Measurements from ENCODE around the gene INPP5J.

GRCh38 chr22:31137721-31138120 is 15.0 kb downstream of the INPP5J start:
- no peak for TF ChIP-seq CTCF (IDR thresholded peaks at IDR 0.05)
- no peak for TF ChIP-seq CREB1 (CRISPR knock-in tag; IDR thresholded peaks at IDR 0.05)
- no peak for TF ChIP-seq ZNF423 (CRISPR knock-in tag; IDR thresholded peaks at IDR 0.05)
- no peak for TF ChIP-seq ZNF512 (CRISPR knock-in tag; IDR thresholded peaks at IDR 0.05; ENCODE audit: borderline replicate concordance)
- no peak for TF ChIP-seq ESRRA (CRISPR knock-in tag; IDR thresholded peaks at IDR 0.05; ENCODE audit: borderline replicate concordance)

Data from WTC11 (cell line).